ENCODE results near the gene INSYN1.
"Not testable (repeated sequence)": the region's sequence is repeated elsewhere in the genome, so short reads cannot be mapped to it uniquely, and the experiment has no call there.

DNA sequence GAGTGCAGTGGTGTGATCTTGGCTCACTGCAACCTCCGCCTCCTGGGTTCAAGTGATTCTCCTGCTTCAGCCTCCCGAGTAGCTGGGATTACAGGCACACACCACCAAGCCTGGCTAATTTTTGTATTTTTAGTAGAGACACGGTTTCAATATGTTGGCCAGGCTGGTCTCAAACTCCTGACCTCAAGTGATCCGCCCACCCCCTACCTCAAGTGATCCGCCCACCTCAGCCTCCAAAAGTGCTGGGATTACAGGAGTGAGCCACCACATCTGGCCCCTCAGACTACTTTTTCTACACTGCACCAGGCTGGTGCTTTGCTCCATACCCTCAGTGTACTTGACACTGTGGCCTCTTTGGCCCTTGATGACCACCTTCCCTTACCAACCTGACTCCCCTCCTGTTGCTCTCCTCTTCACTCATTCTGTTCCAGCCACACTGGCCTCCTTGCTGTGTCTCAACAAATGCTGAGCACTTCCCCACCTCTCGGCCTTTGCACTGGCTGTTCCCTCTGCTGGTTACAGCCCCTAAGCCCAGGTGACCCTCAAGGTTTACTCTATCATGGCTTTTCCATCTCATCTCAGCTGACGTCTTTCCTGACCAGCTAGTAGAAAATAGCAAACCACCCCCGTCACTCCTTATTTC, 39.9 kb upstream of the INSYN1 start:
- TF ChIP-seq, protein P1, sequence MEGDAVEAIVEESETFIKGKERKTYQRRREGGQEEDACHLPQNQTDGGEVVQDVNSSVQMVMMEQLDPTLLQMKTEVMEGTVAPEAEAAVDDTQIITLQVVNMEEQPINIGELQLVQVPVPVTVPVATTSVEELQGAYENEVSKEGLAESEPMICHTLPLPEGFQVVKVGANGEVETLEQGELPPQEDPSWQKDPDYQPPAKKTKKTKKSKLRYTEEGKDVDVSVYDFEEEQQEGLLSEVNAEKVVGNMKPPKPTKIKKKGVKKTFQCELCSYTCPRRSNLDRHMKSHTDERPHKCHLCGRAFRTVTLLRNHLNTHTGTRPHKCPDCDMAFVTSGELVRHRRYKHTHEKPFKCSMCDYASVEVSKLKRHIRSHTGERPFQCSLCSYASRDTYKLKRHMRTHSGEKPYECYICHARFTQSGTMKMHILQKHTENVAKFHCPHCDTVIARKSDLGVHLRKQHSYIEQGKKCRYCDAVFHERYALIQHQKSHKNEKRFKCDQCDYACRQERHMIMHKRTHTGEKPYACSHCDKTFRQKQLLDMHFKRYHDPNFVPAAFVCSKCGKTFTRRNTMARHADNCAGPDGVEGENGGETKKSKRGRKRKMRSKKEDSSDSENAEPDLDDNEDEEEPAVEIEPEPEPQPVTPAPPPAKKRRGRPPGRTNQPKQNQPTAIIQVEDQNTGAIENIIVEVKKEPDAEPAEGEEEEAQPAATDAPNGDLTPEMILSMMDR (IDR thresholded peaks at IDR 0.05), result not testable (repeated sequence)
- not testable (repeated sequence) for TF ChIP-seq POLR2A (IDR thresholded peaks at IDR 0.05)

All from ovary (tissue), 3 donors.